HCT116 (cell line): ENCODE results near the gene ACOXL. TPM values are rescaled to one million over a fixed set of nuclear protein-coding genes. Genes with fewer than 3 reads are reported as not detected.

Experiments
- ATAC-seq: fragments of 200-7000 bp; cut with Tn5 transposase; 2 replicates; pipeline ENCODE4 v1.9.1; 2020; ENCODE audit warnings: mild to moderate bottlenecking, moderate library complexity
- BruUV-seq: library from RNA; stranded (reverse); fragments of 400-500 nt; replicated peaks from 2 replicates; lab custom pipeline; 2021; lab: Mats Ljungman, UMichigan
- CTCF ChIA-PET: fragments of 300-600 bp; sonication (Branson Sonifier 250); formaldehyde crosslinking; loops from one replicate; lab custom pipeline; 2021; ENCODE audit warnings: antibody characterized with exemption; lab: Charles Lee
- POLR2A ChIA-PET: fragments of 300-600, 350-600 bp; sonication (Branson Sonifier 250); formaldehyde crosslinking; loops from one replicate; lab custom pipeline; 2021; ENCODE audit warnings: antibody characterized with exemption; lab: Charles Lee
- RAD21 ChIA-PET, 2 experiments: fragments of 300-600 bp; sonication (Branson Sonifier 250); formaldehyde crosslinking; loops; one replicate each; lab custom pipeline; 2023; ENCODE audit warnings: low total read pairs in 2 of 2; ENCODE audit not compliant: uncharacterized antibody in 2 of 2, unreplicated experiment in 2 of 2, low non-redundant PET in 1 of 2; lab: Charles Lee
- DNase-seq: peaks from one replicate; pipeline ENCODE4 v3.0.0-alpha.2; 2010; ENCODE audit warnings: low read depth, low spot score
- H2AFZ ChIP-seq: fragments of 200-600 bp; shearing (Covaris generic), sonication (generic); 2 replicates; pipeline ENCODE4 v1.6.1; 2017; ENCODE audit warnings: low read depth, mixed run types, mixed read lengths, antibody characterized with exemption, low read length; ENCODE audit not compliant: poor library complexity, severe bottlenecking
- H3K27ac ChIP-seq: 2 replicates; pipeline ENCODE4 v1.5.1; 2012; ENCODE audit warnings: low read depth, low read length
- H3K27me3 ChIP-seq: fragments of 200-600 bp; sonication (generic); 2 replicates; pipeline ENCODE4 v1.6.1; 2016; ENCODE audit warnings: mixed run types, low read length, mixed read lengths; ENCODE audit not compliant: insufficient read depth
- H3K36me3 ChIP-seq, 2 experiments: fragments of 200-500 bp in 1 of 2; fragments of 200-600 bp in 1 of 2; sonication (Bioruptor generic) in 1 of 2; sonication (generic) in 1 of 2; 2 replicates each; pipeline versions ENCODE4 v1.5.1 to v1.6.1; 2014 to 2016; ENCODE audit warnings: low read length in 2 of 2, inconsistent platforms in 1 of 2, mixed read lengths in 1 of 2, mixed run types in 1 of 2; ENCODE audit not compliant: insufficient read depth in 2 of 2, control insufficient read depth in 1 of 2
- H3K4me1 ChIP-seq, 2 experiments: fragments of 200-600 bp in 1 of 2; sonication (generic) in 1 of 2; 2 replicates each; pipeline versions ENCODE4 v1.5.1 to v1.6.1; 2012 to 2017; ENCODE audit warnings: low read length in 2 of 2, inconsistent platforms in 1 of 2, mild to moderate bottlenecking in 1 of 2, mixed read lengths in 1 of 2, mixed run types in 1 of 2, moderate library complexity in 1 of 2; ENCODE audit not compliant: insufficient read depth in 2 of 2, control insufficient read depth in 1 of 2
- H3K4me2 ChIP-seq: fragments of 200-600 bp; sonication (generic); 2 replicates; pipeline ENCODE4 v1.6.1; 2017; ENCODE audit warnings: mixed run types, low read length, mixed read lengths
- H3K4me3 ChIP-seq, 2 experiments: fragments of 200-600 bp in 1 of 2; sonication (generic) in 1 of 2; replicated peaks in 1 of 2; 2 replicates each; pipeline ENCODE4 v1.5.1; 2011 to 2016; ENCODE audit warnings: low read length in 2 of 2, control low read depth in 1 of 2, low read depth in 1 of 2, mild to moderate bottlenecking in 1 of 2, mixed read lengths in 1 of 2, mixed run types in 1 of 2
- H3K79me2 ChIP-seq: fragments of 200-600 bp; sonication (generic); 2 replicates; pipeline ENCODE4 v1.6.1; 2017; ENCODE audit warnings: mild to moderate bottlenecking, mixed run types, low read length, moderate library complexity, mixed read lengths; ENCODE audit not compliant: insufficient read depth
- H3K9ac ChIP-seq: fragments of 200-600 bp; sonication (generic); 2 replicates; pipeline ENCODE4 v1.6.1; 2016; ENCODE audit warnings: low read length, mixed read lengths
- H3K9me2 ChIP-seq: fragments of 200-600 bp; sonication (generic), shearing (Covaris generic); 2 replicates; pipeline ENCODE4 v1.6.1; 2017; ENCODE audit warnings: mixed run types, mild to moderate bottlenecking, moderate library complexity; ENCODE audit not compliant: insufficient read depth
- H3K9me3 ChIP-seq, 2 experiments: fragments of 200-500 bp in 1 of 2; fragments of 200-600 bp in 1 of 2; sonication (Bioruptor generic) in 1 of 2; sonication (generic) in 1 of 2; 2 replicates each; pipeline ENCODE4 v1.6.1; 2014 to 2017; ENCODE audit warnings: low read length in 2 of 2, mixed read lengths in 2 of 2, inconsistent platforms in 1 of 2, low read depth in 1 of 2, mild to moderate bottlenecking in 1 of 2, mixed run types in 1 of 2, moderate library complexity in 1 of 2; ENCODE audit not compliant: control insufficient read depth in 1 of 2, insufficient read depth in 1 of 2
- H4K20me1 ChIP-seq: fragments of 200-600 bp; sonication (generic), shearing (Covaris generic); 2 replicates; pipeline ENCODE4 v1.6.1; 2017; ENCODE audit warnings: mixed run types, mild to moderate bottlenecking, moderate library complexity; ENCODE audit not compliant: insufficient read depth
- ATF3 ChIP-seq: IDR thresholded peaks from 2 replicates; pipeline ENCODE4 v1.6.1; 2012
- CBX3 ChIP-seq: IDR thresholded peaks from 2 replicates; pipeline ENCODE4 v1.6.1; 2012; ENCODE audit warnings: low read depth
- CEBPB ChIP-seq: IDR thresholded peaks from 2 replicates; pipeline ENCODE4 v1.6.1; 2012; ENCODE audit warnings: low read depth
- CTCF ChIP-seq, 3 experiments: fragments of 200-600 bp in 1 of 3; sonication (generic) in 1 of 3; IDR thresholded peaks in 2 of 3; conservative IDR thresholded peaks in 1 of 3; 2 replicates each; pipeline ENCODE4 v1.5.1; 2012 to 2017; ENCODE audit warnings: low read depth in 2 of 3, low read length in 2 of 3, antibody characterized with exemption in 1 of 3, borderline replicate concordance in 1 of 3, control low read depth in 1 of 3, mild to moderate bottlenecking in 1 of 3, mixed read lengths in 1 of 3, mixed run types in 1 of 3, moderate library complexity in 1 of 3; ENCODE audit not compliant: insufficient read depth in 1 of 3
- ELF1 ChIP-seq: IDR thresholded peaks from 2 replicates; pipeline ENCODE4 v1.6.1; 2012; ENCODE audit warnings: low read depth, borderline replicate concordance
- EZH2 ChIP-seq: fragments of 200-600 bp; sonication (generic); IDR thresholded peaks from 2 replicates; pipeline ENCODE4 v1.6.1; 2017; ENCODE audit warnings: antibody characterized with exemption, mixed run types
- FOSL1 ChIP-seq: IDR thresholded peaks from 2 replicates; pipeline ENCODE4 v1.6.1; 2012; ENCODE audit warnings: low read depth
- JUND ChIP-seq: IDR thresholded peaks from 2 replicates; pipeline ENCODE4 v1.6.1; 2012
- MAX ChIP-seq: IDR thresholded peaks from 2 replicates; pipeline ENCODE4 v1.6.1; 2012
- POLR2AphosphoS5 ChIP-seq: IDR thresholded peaks from 2 replicates; pipeline ENCODE4 v1.6.1; 2011; ENCODE audit warnings: mild to moderate bottlenecking, low read depth, low read length, moderate library complexity
- SIN3A ChIP-seq: IDR thresholded peaks from 2 replicates; pipeline ENCODE4 v1.6.1; 2012; ENCODE audit warnings: low read depth
- SP1 ChIP-seq: IDR thresholded peaks from 2 replicates; pipeline ENCODE4 v1.6.1; 2012; ENCODE audit warnings: low read depth
- ZNF274 ChIP-seq: fragments of 200-500 bp; sonication (Bioruptor generic); IDR thresholded peaks from 2 replicates; pipeline ENCODE4 v1.6.1; 2014; ENCODE audit warnings: mild to moderate bottlenecking, low read depth, low read length, inconsistent platforms
- intact Hi-C: fragments of 100-400 bp; cut with micrococcal nuclease; formaldehyde crosslinking; loops from 2 replicates; pipeline ENCODE4 v1.10.0; 2022
- total RNA-seq: library from RNA; stranded (reverse); gene quantifications from one replicate; pipeline ENCODE4 v1.2.1, GENCODE V29; 2021; ENCODE audit not compliant: unreplicated experiment
- TF ChIP-seq, protein P1 (sequence below): IDR thresholded peaks from 2 replicates; pipeline ENCODE4 v1.6.1; 2012; ENCODE audit warnings: low read depth

The ACOXL gene
- total RNA-seq, 1 experiment from 2014 or later: 5.5 TPM

- no peak overlapping the region for H3K27ac ChIP-seq
- H3K4me2 ChIP-seq: no peak overlapping the region
- DNase-seq: no peak
- intact Hi-C loops: no loop called here
- no peak for ATAC-seq
- CTCF ChIA-PET: no interaction called here
- H3K9me2 ChIP-seq: no peaks in the 10 kb centered on the region
- no peak overlapping the region for H3K4me3 ChIP-seq
- POLR2A ChIA-PET: no interaction called here
- no peaks in the 10 kb centered on the region for H3K36me3 ChIP-seq
- no peaks in the 10 kb centered on the region for H4K20me1 ChIP-seq
- no peak overlapping the region for H2AFZ ChIP-seq
- H3K27me3 ChIP-seq: no peaks in the 10 kb centered on the region
- RAD21 ChIA-PET: no interaction called here
- peaks cover 27 to 32% of the 10 kb centered on the region in 2 experiments for H3K4me1 ChIP-seq
- TF ChIP-seq ZNF274: no peak
- no peak overlapping the region for H3K9ac ChIP-seq
- BruUV-seq: no TSS peak
- no peaks in the 10 kb centered on the region for H3K9me3 ChIP-seq
- H3K79me2 ChIP-seq: no peaks in the 10 kb centered on the region
Observed at GRCh38 chr2:111066062-111066593, 333.8 kb downstream of the ACOXL start.

DNA sequence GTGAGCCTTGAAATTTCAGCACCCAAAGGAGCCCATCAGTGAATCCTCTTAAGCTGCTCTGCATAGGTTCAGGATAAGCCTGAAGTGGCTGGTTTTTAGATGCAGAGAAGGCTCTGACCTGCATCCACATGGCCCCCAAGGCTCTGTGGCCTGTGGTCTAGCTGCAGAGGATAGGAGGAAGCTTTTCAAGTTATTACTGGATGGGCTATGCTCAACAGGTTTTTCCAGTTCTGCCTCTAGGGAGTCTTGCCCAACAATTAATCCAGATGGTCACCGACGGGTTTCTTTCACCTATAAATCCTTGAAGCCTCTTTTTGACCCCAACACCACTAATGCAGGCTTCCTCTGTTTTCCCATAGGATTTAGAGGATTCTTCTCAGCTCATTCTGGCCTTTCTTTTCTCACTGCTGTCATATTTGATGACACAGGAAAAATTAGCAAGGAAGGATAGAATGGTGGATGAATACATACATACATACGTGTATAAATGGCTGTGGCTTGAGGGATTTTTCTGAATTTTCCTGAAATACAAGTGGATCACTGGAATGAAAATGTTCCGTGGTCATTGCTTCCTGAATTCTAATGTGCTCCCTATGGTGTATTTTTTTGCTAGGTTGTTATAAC is 336.2 kb downstream of the ACOXL start:
- CTCF ChIA-PET: no interaction called here
- BruUV-seq: no TSS peak
- ATAC-seq (peak; percentile 79), DNase-seq (peak; percentile 61)
- Histone ChIP-seq H3K4me3 (peak overlapping the region in 1 of 2 experiments; percentile 2; a peak in 1 of 4 replicates), H3K79me2 (no peaks in the 10 kb centered on the region), H3K9ac (no peak overlapping the region), H3K36me3 (no peaks in the 10 kb centered on the region), H3K4me1 (peaks cover 47 to 53% of the 10 kb centered on the region in 2 experiments), H3K9me3 (no peaks in the 10 kb centered on the region), H4K20me1 (no peaks in the 10 kb centered on the region), H3K9me2 (no peaks in the 10 kb centered on the region), H3K4me2 (peak overlapping the region; percentile 58), H2AFZ (no peak overlapping the region), H3K27ac (peak overlapping the region; percentile 24; the same call in 1 of the 2 replicates), H3K27me3 (no peaks in the 10 kb centered on the region)
- RAD21 ChIA-PET: no interaction called here
- intact Hi-C loops: no loop called here
- POLR2A ChIA-PET: no interaction called here
- TF ChIP-seq ATF3: no peak
- peak; percentile 53 for TF ChIP-seq POLR2AphosphoS5
- peak; percentile 97 for TF ChIP-seq CEBPB
- TF ChIP-seq EZH2: no peak
- peak; percentile 77 for TF ChIP-seq MAX
- TF ChIP-seq CBX3: peak; percentile 98
- TF ChIP-seq SP1: peak; percentile 92
- TF ChIP-seq ELF1: peak; percentile 13; the same call in 1 of the 2 replicates
- TF ChIP-seq, protein P1, sequence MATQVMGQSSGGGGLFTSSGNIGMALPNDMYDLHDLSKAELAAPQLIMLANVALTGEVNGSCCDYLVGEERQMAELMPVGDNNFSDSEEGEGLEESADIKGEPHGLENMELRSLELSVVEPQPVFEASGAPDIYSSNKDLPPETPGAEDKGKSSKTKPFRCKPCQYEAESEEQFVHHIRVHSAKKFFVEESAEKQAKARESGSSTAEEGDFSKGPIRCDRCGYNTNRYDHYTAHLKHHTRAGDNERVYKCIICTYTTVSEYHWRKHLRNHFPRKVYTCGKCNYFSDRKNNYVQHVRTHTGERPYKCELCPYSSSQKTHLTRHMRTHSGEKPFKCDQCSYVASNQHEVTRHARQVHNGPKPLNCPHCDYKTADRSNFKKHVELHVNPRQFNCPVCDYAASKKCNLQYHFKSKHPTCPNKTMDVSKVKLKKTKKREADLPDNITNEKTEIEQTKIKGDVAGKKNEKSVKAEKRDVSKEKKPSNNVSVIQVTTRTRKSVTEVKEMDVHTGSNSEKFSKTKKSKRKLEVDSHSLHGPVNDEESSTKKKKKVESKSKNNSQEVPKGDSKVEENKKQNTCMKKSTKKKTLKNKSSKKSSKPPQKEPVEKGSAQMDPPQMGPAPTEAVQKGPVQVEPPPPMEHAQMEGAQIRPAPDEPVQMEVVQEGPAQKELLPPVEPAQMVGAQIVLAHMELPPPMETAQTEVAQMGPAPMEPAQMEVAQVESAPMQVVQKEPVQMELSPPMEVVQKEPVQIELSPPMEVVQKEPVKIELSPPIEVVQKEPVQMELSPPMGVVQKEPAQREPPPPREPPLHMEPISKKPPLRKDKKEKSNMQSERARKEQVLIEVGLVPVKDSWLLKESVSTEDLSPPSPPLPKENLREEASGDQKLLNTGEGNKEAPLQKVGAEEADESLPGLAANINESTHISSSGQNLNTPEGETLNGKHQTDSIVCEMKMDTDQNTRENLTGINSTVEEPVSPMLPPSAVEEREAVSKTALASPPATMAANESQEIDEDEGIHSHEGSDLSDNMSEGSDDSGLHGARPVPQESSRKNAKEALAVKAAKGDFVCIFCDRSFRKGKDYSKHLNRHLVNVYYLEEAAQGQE: no peak
- peak; percentile 52 for TF ChIP-seq FOSL1
- peak; percentile 73 for TF ChIP-seq JUND
- TF ChIP-seq SIN3A: 0 out of 2 replicates have a peak, but pooled peaks have one; percentile 56
- TF ChIP-seq CTCF (IDR thresholded peaks at IDR 0.05 in 2 of 3, conservative IDR thresholded peaks at IDR 0.05 in 1 of 3; ENCODE audit: borderline replicate concordance in 1 of 3, insufficient read depth in 1 of 3, low read depth in 2 of 3, low read length in 2 of 3): no peak
- TF ChIP-seq ZNF274: no peak
